Measurements from ENCODE around the gene RPS6KC1.

GRCh38 chr1:213268221-213268620, 217.2 kb downstream of the RPS6KC1 start:
- TF ChIP-seq, protein P1, sequence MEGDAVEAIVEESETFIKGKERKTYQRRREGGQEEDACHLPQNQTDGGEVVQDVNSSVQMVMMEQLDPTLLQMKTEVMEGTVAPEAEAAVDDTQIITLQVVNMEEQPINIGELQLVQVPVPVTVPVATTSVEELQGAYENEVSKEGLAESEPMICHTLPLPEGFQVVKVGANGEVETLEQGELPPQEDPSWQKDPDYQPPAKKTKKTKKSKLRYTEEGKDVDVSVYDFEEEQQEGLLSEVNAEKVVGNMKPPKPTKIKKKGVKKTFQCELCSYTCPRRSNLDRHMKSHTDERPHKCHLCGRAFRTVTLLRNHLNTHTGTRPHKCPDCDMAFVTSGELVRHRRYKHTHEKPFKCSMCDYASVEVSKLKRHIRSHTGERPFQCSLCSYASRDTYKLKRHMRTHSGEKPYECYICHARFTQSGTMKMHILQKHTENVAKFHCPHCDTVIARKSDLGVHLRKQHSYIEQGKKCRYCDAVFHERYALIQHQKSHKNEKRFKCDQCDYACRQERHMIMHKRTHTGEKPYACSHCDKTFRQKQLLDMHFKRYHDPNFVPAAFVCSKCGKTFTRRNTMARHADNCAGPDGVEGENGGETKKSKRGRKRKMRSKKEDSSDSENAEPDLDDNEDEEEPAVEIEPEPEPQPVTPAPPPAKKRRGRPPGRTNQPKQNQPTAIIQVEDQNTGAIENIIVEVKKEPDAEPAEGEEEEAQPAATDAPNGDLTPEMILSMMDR (IDR thresholded peaks at IDR 0.05) = no peak
- TF ChIP-seq POLR2A (IDR thresholded peaks at IDR 0.05) (no peak), EP300 (IDR thresholded peaks at IDR 0.05) (no peak), POLR2AphosphoS5 (IDR thresholded peaks at IDR 0.05) (no peak)

All from upper lobe of left lung (tissue), 4 donors.